ENCODE measurements around the gene ANK2.
"Not testable (repeated sequence)": the region's sequence is repeated elsewhere in the genome, so short reads cannot be mapped to it uniquely, and the experiment has no call there.

The ANK2 gene

GRCh38 chr4:113050837-113051236 lies 1.4 kb downstream of the ANK2 start:
- in situ Hi-C loops (cut with MboI; ENCODE audit: low sequenced_read_pairs), result no loop called here

GRCh38 chr4:113051361-113051760 lies 1.9 kb downstream of the ANK2 start:
- in situ Hi-C loops (cut with MboI; ENCODE audit: low sequenced_read_pairs), result no loop called here

- in situ Hi-C loops (cut with MboI; ENCODE audit: low sequenced_read_pairs), result no loop called here
These were observed 3.0 kb downstream of the ANK2 start for GRCh38 chr4:113052379-113052951.

- in situ Hi-C loops (cut with MboI; ENCODE audit: low sequenced_read_pairs), result no loop called here
These were observed 4.4 kb downstream of the ANK2 start for GRCh38 chr4:113053883-113054282.

GRCh38 chr4:113056318-113056717 lies 6.9 kb downstream of the ANK2 start:
- in situ Hi-C loops (cut with MboI; ENCODE audit: low sequenced_read_pairs), result no loop called here

GRCh38 chr4:113057891-113058290 lies 8.4 kb downstream of the ANK2 start:
- in situ Hi-C loops (cut with MboI; ENCODE audit: low sequenced_read_pairs), result no loop called here

GRCh38 chr4:113059449-113060182 lies 10.2 kb downstream of the ANK2 start:
- in situ Hi-C loops (cut with MboI; ENCODE audit: low sequenced_read_pairs), result no loop called here

- in situ Hi-C loops (cut with MboI; ENCODE audit: low sequenced_read_pairs), result no loop called here
These were observed 11.4 kb downstream of the ANK2 start for GRCh38 chr4:113060853-113061252.

- in situ Hi-C loops (cut with MboI; ENCODE audit: low sequenced_read_pairs), result no loop called here
These were observed 14.8 kb downstream of the ANK2 start for GRCh38 chr4:113064244-113064643.

- in situ Hi-C loops (cut with MboI; ENCODE audit: low sequenced_read_pairs), result no loop called here
These were observed 16.2 kb downstream of the ANK2 start for GRCh38 chr4:113065629-113066028.

- in situ Hi-C loops (cut with MboI; ENCODE audit: low sequenced_read_pairs), result not testable (repeated sequence)
These were observed 19.3 kb downstream of the ANK2 start for GRCh38 chr4:113068771-113069170.

GRCh38 chr4:113069212-113069892 lies 19.9 kb downstream of the ANK2 start:
- in situ Hi-C loops (cut with MboI; ENCODE audit: low sequenced_read_pairs), result no loop called here

- in situ Hi-C loops (cut with MboI; ENCODE audit: low sequenced_read_pairs), result no loop called here
These were observed 21.3 kb downstream of the ANK2 start for GRCh38 chr4:113070755-113071154.

- in situ Hi-C loops (cut with MboI; ENCODE audit: low sequenced_read_pairs), result no loop called here
These were observed 21.8 kb downstream of the ANK2 start for GRCh38 chr4:113071274-113071673.

- in situ Hi-C loops (cut with MboI; ENCODE audit: low sequenced_read_pairs), result no loop called here
These were observed 22.4 kb downstream of the ANK2 start for GRCh38 chr4:113071805-113072204.

GRCh38 chr4:113073451-113074005 lies 24.1 kb downstream of the ANK2 start:
- in situ Hi-C loops (cut with MboI; ENCODE audit: low sequenced_read_pairs), result no loop called here

GRCh38 chr4:113077575-113077974 lies 28.1 kb downstream of the ANK2 start:
- in situ Hi-C loops (cut with MboI; ENCODE audit: low sequenced_read_pairs), result no loop called here

GRCh38 chr4:113078066-113078465 lies 28.6 kb downstream of the ANK2 start:
- in situ Hi-C loops (cut with MboI; ENCODE audit: low sequenced_read_pairs), result no loop called here

GRCh38 chr4:113080050-113080449 lies 30.6 kb downstream of the ANK2 start:
- in situ Hi-C loops (cut with MboI; ENCODE audit: low sequenced_read_pairs), result no loop called here

- in situ Hi-C loops (cut with MboI; ENCODE audit: low sequenced_read_pairs), result no loop called here
These were observed 31.2 kb downstream of the ANK2 start for GRCh38 chr4:113080624-113081023.

GRCh38 chr4:113083346-113083745 lies 33.9 kb downstream of the ANK2 start:
- in situ Hi-C loops (cut with MboI; ENCODE audit: low sequenced_read_pairs), result no loop called here

GRCh38 chr4:113086172-113086695 lies 36.8 kb downstream of the ANK2 start:
- in situ Hi-C loops (cut with MboI; ENCODE audit: low sequenced_read_pairs), result no loop called here

Measured in HL-60/S4 (cell line).